Measurements from ENCODE around the gene SOCS3. TPM values are rescaled to one million over a fixed set of nuclear protein-coding genes. Genes with fewer than 3 reads are reported as not detected.

Gene SOCS3
- 3.1 TPM for total RNA-seq

GRCh38 chr17:78359997-78360370, at the start of gene SOCS3:
TSS of gene SOCS3 (minus strand) at chr17:78360077. CDS start at chr17:78359095, 982 bp downstream.

GRCh38 chr17:78378225-78379130, 18.6 kb upstream of the SOCS3 start, which contains the start of gene PGS1:
TSS of gene PGS1 (plus strand) at chr17:78378649. CDS start at chr17:78378666, 17 bp downstream.

Small RNAs within 50 kb of the gene (small RNA-seq; reads per million reads assigned to genes)
- gene RF00415 (ENCODE audit: low replicate concordance) = not detected
- not detected for gene RN7SL236P (ENCODE audit: low replicate concordance)

Other genes with a start within 250 kb of the SOCS3 start
- gene TMC6, start 231.3 kb downstream of the SOCS3 start, total RNA-seq = 5.9 TPM
- gene TMC8, start 229.3 kb downstream of the SOCS3 start, total RNA-seq = 2.5 TPM
- gene C17orf99, start 213.7 kb downstream of the SOCS3 start, total RNA-seq = not detected
- gene SYNGR2, start 191.5 kb downstream of the SOCS3 start, total RNA-seq = 7.5 TPM
- gene TK1, start 173.0 kb downstream of the SOCS3 start, total RNA-seq = 4.1 TPM
- 23.2 TPM for gene AFMID, start 172.7 kb downstream of the SOCS3 start, total RNA-seq
- 6.6 TPM for gene BIRC5, start 145.8 kb downstream of the SOCS3 start, total RNA-seq
- gene TMEM235, start 128.4 kb downstream of the SOCS3 start, total RNA-seq = not detected
- 54.8 TPM for gene PGS1, start 18.6 kb upstream of the SOCS3 start, total RNA-seq
- 0.31 TPM for gene DNAH17, start 217.3 kb upstream of the SOCS3 start, total RNA-seq